ENCODE results near the gene NTM. TPM values are rescaled to one million over a fixed set of nuclear protein-coding genes. Genes with fewer than 3 reads are reported as not detected.

Gene NTM
- total RNA-seq, 3 donors from 2014 or later = 0.66 to 9.0 (median 1.0) TPM

DNA sequence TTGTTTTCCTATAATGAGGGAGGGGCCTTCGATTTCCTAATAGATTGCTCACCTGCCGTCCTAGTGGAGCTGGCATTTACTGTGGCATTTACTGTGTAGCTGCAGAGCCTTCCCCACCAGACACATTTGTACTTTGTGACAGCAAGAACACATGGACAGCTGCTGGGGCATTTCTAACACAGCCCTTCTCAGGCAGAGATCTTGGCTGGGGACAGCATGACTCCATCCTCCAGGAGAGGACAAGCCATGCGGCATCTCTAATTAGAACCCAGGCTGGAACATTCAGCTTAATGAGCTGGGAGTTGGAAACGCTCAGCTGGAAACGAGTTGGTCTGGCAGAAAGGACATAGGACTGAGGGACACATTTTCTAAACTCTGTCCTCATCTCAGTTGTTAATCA is 887.5 kb downstream of the NTM start:
- Histone ChIP-seq H3K4me1 (no peaks in the 10 kb centered on the region), H3K4me3 (no peak overlapping the region), H3K9me3 (no peaks in the 10 kb centered on the region), H3K27me3 (no peaks in the 10 kb centered on the region), H3K36me3 (no peaks in the 10 kb centered on the region), H3K27ac (no peak overlapping the region)
- TF ChIP-seq POLR2AphosphoS5 (IDR thresholded peaks at IDR 0.05) (no peak), POLR2A (IDR thresholded peaks at IDR 0.05) (no peak)
- no peak for DNase-seq (ENCODE audit: low spot score in 2 of 2)
- intact Hi-C loops (cut with DNase I; ENCODE audit: low total_unique reads) = no loop called here

DNA sequence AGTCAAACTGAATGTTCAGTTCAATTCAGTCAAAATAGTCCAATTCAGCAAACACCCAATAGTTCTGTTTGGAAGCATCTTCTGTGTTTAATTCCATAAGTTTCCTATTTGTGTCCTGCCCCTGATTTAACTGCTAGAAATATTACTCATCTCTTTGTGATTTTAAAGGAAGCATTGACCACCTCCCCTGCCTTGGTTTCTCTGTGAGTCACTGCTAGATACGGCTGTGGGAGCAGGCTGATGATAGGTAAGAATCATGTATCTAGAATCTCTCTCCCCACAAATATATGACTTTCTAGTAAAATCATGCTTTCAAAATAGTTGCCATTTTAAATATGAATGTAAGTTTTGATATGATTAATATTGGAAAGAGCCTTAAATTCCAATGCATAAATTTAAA is 888.5 kb downstream of the NTM start:
- Histone ChIP-seq H3K4me3 (no peak overlapping the region), H3K9me3 (no peaks in the 10 kb centered on the region), H3K36me3 (no peaks in the 10 kb centered on the region), H3K4me1 (no peaks in the 10 kb centered on the region), H3K27ac (no peak overlapping the region), H3K27me3 (no peaks in the 10 kb centered on the region)
- TF ChIP-seq, protein P1, sequence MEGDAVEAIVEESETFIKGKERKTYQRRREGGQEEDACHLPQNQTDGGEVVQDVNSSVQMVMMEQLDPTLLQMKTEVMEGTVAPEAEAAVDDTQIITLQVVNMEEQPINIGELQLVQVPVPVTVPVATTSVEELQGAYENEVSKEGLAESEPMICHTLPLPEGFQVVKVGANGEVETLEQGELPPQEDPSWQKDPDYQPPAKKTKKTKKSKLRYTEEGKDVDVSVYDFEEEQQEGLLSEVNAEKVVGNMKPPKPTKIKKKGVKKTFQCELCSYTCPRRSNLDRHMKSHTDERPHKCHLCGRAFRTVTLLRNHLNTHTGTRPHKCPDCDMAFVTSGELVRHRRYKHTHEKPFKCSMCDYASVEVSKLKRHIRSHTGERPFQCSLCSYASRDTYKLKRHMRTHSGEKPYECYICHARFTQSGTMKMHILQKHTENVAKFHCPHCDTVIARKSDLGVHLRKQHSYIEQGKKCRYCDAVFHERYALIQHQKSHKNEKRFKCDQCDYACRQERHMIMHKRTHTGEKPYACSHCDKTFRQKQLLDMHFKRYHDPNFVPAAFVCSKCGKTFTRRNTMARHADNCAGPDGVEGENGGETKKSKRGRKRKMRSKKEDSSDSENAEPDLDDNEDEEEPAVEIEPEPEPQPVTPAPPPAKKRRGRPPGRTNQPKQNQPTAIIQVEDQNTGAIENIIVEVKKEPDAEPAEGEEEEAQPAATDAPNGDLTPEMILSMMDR (IDR thresholded peaks at IDR 0.05) = no peak
- no peak for TF ChIP-seq POLR2A (IDR thresholded peaks at IDR 0.05)
- intact Hi-C loops (cut with DNase I; ENCODE audit: low total_unique reads) = no loop called here
- DNase-seq (ENCODE audit: low spot score in 2 of 2) = no peak

DNA sequence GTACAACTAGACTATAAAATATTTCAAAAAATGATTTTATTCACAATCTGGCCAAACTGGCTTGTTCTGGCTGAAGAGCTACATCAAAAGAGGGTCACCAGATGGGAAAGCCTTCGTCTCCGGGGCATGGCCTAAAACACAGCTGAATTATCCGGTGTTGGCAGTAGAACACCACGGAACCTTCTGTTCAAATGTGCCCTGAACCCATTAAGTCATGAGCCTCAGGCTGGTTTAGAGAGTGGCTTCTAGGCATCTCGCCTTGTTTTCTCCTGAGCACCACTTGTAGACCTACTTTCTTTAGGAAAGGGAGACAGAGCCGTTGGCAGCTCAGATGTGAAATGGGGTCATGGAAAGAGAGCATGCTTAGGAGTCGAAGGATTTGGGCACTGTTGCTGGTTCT is 890.2 kb downstream of the NTM start:
- no peak for TF ChIP-seq POLR2A (IDR thresholded peaks at IDR 0.05)
- no peak for TF ChIP-seq POLR2AphosphoS5 (IDR thresholded peaks at IDR 0.05)
- TF ChIP-seq, protein P1 (IDR thresholded peaks at IDR 0.05) = no peak
- Histone ChIP-seq H3K27me3 (no peaks in the 10 kb centered on the region), H3K4me1 (no peaks in the 10 kb centered on the region)

DNA sequence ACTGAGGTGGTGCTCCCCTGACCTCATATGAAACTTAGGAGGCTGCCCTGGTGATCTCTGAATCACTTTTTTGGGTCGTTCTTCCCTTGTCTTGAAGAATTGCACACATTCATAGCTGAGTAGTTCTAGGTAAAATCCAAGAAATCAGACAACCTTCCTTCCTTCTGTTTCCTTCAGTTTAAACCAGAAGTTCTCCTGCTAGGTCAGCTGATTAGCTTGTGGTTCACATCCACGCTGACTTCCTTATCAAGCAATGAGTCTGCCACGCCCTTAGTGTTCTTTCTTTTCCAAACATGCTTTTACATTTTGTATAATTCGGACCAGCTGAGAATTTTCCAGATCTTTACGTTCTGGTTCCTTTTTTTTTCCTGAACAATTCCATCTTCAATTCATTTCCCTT is 892.8 kb downstream of the NTM start:
- H3K36me3 ChIP-seq = no peaks in the 10 kb centered on the region
- H3K27ac ChIP-seq = no peak overlapping the region
- no peak overlapping the region for H3K4me3 ChIP-seq
- TF ChIP-seq, protein P1 (IDR thresholded peaks at IDR 0.05) = no peak
- no peak for TF ChIP-seq POLR2A (IDR thresholded peaks at IDR 0.05)
- TF ChIP-seq POLR2AphosphoS5 (IDR thresholded peaks at IDR 0.05) = no peak
- intact Hi-C loops (cut with DNase I; ENCODE audit: low total_unique reads) = no loop called here
- DNase-seq (ENCODE audit: low spot score in 2 of 2) = no peak
- no peaks in the 10 kb centered on the region for H3K9me3 ChIP-seq
- no peaks in the 10 kb centered on the region for H3K27me3 ChIP-seq
- H3K4me1 ChIP-seq = no peaks in the 10 kb centered on the region

More for the DNA sequence above, 890.2 kb downstream of the NTM start:
- Histone ChIP-seq H3K36me3 (no peaks in the 10 kb centered on the region), H3K27ac (no peak overlapping the region), H3K4me3 (no peak overlapping the region), H3K9me3 (no peaks in the 10 kb centered on the region)
- DNase-seq (ENCODE audit: low spot score in 2 of 2) = no peak
- intact Hi-C loops (cut with DNase I; ENCODE audit: low total_unique reads) = no loop called here

DNA sequence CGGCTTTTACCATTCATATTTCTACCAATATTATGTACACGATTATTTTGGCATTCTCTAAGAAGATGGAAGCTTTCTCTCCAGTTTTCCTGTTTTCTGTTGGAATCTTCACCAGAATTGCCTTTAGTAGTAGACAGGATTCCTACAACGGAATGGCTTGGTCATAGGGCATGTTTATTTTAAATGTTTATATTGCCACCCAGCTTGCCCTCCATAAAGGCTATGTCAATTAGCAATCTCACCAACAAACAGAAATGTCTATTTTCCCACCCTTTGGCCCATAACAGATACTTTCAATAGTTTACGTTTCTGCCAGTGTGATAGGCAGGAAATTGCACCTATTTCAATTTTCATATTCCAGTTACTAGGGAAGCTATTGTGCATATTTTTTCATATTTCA is 893.5 kb downstream of the NTM start:
- H3K4me1 ChIP-seq = no peaks in the 10 kb centered on the region
- no peak for DNase-seq (ENCODE audit: low spot score in 2 of 2)
- TF ChIP-seq, protein P1 (IDR thresholded peaks at IDR 0.05) = no peak
- TF ChIP-seq POLR2A (IDR thresholded peaks at IDR 0.05) (no peak), POLR2AphosphoS5 (IDR thresholded peaks at IDR 0.05) (no peak)
- no peaks in the 10 kb centered on the region for H3K9me3 ChIP-seq
- no peaks in the 10 kb centered on the region for H3K36me3 ChIP-seq
- intact Hi-C loops (cut with DNase I; ENCODE audit: low total_unique reads) = no loop called here
- no peaks in the 10 kb centered on the region for H3K27me3 ChIP-seq
- no peak overlapping the region for H3K4me3 ChIP-seq
- H3K27ac ChIP-seq = no peak overlapping the region

DNA sequence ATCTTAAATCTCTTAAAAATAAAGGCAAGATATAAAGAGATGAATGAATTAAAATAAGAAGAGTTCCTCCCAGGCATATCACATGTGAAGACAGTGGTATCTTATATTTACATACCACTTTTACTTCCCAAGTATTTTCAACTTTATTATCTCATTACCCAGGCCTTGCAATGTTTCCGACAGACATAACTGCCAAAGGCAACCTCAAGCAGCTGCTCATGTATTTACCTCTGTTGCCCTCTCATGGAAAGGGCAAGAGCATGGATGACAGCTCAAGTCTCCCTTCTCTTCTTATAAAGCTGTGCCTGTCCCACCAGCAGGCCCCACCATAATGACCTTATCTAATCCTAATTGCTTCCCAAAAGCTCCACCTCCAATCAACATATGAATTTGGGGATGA is 894.2 kb downstream of the NTM start:
- Histone ChIP-seq H3K27ac (no peak overlapping the region), H3K36me3 (no peaks in the 10 kb centered on the region), H3K9me3 (no peaks in the 10 kb centered on the region), H3K27me3 (no peaks in the 10 kb centered on the region), H3K4me1 (no peaks in the 10 kb centered on the region), H3K4me3 (no peak overlapping the region)
- no peak for DNase-seq (ENCODE audit: low spot score in 2 of 2)
- TF ChIP-seq POLR2AphosphoS5 (IDR thresholded peaks at IDR 0.05) (no peak), POLR2A (IDR thresholded peaks at IDR 0.05) (no peak)
- TF ChIP-seq, protein P1 (IDR thresholded peaks at IDR 0.05) = no peak
- intact Hi-C loops (cut with DNase I; ENCODE audit: low total_unique reads) = no loop called here

Measured in breast epithelium (tissue), 4 donors.